22Rv1 (cell line): Measurements from ENCODE around the gene KCNA10.

ENCODE experiments used
- H3K27ac ChIP-seq: fragments of 450-650 bp; 2 replicates; pipeline ENCODE4 v1.5.1; 2017
- CTCF ChIP-seq: fragments of 450-650 bp; IDR thresholded peaks from 2 replicates; pipeline ENCODE4 v1.5.1; 2017; ENCODE audit warnings: mild to moderate bottlenecking
- ZFX ChIP-seq: fragments of 450-650 bp; IDR thresholded peaks from 2 replicates; pipeline ENCODE4 v1.6.1; 2017; ENCODE audit warnings: antibody characterized with exemption, borderline replicate concordance

The KCNA10 gene

DNA sequence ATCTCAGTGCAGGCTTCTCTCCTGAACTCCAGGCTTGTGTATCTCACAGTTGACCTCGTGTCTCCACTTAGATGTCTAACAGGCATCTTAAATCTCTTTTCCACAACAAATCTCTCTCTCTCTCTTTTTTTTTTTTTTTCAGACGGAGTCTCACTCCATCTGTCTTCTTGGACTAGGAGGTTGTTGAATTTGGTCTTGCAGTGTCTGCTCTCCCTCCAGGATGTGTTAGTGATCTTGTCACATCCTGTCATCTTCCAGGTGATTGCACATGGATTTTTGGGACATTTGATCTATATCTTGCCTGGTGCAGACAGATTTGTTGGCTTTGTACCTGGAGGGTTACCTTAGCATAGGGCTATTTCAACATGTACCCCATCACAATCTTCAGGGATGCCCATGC lies 26.5 kb upstream of the KCNA10 start:
- no peak overlapping the region for H3K27ac ChIP-seq
- TF ChIP-seq CTCF: no peak
- TF ChIP-seq ZFX: no peak

GRCh38 chr1:110544753-110545152 lies 25.8 kb upstream of the KCNA10 start:
- TF ChIP-seq ZFX (no peak), CTCF (no peak)
- H3K27ac ChIP-seq: no peak overlapping the region

- TF ChIP-seq ZFX (no peak), CTCF (no peak)
- no peak overlapping the region for H3K27ac ChIP-seq
Observed at GRCh38 chr1:110542725-110543124, 23.8 kb upstream of the KCNA10 start.

GRCh38 chr1:110541906-110542395 lies 23.0 kb upstream of the KCNA10 start:
- no peak overlapping the region for H3K27ac ChIP-seq
- no peak for TF ChIP-seq ZFX
- TF ChIP-seq CTCF: no peak

GRCh38 chr1:110540891-110541685 lies 22.1 kb upstream of the KCNA10 start:
- TF ChIP-seq ZFX (no peak), CTCF (no peak)
- H3K27ac ChIP-seq: no peak overlapping the region

DNA sequence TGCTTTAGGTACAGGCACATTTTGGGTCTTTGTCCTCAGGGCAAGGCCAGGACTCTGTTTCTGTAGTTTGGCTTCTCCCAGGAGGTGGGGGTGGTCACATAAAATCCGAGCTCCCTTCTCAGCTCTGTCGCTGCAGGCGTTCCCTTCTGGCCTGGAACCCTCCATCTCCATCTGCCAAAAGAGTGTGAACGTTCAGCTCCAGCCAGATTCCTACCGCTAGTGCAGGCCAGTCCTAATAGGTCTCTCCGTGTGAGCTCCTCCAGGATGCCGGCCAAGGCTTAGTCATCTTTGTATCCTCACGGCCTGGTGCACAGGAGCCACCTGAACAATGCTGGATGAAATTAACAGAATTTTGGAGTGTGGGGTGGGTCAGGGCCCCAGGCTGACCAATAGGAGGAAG lies 19.9 kb upstream of the KCNA10 start:
- no peak for TF ChIP-seq CTCF
- TF ChIP-seq ZFX: no peak
- no peak overlapping the region for H3K27ac ChIP-seq

- TF ChIP-seq CTCF (no peak), ZFX (no peak)
- H3K27ac ChIP-seq: no peak overlapping the region
Observed at GRCh38 chr1:110538075-110538474, 19.1 kb upstream of the KCNA10 start.
